ENCODE results near the gene VMO1.

DNA sequence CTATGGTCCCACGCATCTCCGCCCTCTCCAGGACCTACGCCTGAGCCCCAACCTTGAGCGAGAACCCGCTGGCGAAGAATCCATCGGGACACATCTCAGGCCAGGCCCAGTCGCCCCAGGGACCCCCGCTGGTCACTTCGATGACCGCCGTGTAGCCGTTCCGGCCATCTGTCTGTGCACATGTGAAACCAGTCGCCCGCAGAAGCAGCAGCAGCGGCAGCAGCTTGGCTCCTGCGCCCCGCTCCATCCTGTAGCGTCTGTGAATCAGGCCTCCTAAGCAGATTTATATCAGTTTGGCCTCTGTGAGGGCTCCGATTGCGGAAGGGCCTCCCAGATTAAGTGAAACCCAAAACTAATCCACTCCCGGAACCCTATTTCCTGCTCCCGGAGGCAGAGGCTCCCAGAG lies at the start of gene VMO1:
- TF ChIP-seq, protein P1, sequence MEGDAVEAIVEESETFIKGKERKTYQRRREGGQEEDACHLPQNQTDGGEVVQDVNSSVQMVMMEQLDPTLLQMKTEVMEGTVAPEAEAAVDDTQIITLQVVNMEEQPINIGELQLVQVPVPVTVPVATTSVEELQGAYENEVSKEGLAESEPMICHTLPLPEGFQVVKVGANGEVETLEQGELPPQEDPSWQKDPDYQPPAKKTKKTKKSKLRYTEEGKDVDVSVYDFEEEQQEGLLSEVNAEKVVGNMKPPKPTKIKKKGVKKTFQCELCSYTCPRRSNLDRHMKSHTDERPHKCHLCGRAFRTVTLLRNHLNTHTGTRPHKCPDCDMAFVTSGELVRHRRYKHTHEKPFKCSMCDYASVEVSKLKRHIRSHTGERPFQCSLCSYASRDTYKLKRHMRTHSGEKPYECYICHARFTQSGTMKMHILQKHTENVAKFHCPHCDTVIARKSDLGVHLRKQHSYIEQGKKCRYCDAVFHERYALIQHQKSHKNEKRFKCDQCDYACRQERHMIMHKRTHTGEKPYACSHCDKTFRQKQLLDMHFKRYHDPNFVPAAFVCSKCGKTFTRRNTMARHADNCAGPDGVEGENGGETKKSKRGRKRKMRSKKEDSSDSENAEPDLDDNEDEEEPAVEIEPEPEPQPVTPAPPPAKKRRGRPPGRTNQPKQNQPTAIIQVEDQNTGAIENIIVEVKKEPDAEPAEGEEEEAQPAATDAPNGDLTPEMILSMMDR (IDR thresholded peaks at IDR 0.05; ENCODE audit: low read length) = no peak
- TF ChIP-seq EZH2phosphoT487 (IDR thresholded peaks at IDR 0.05; ENCODE audit: low read length) = no peak

All from MM.1S (cell line).